ENCODE results near the gene ZNF350. TPM values are rescaled to one million over a fixed set of nuclear protein-coding genes. Genes with fewer than 3 reads are reported as not detected.

ZNF350 gene
- total RNA-seq, 6 donors from 2014 or later = 3.1 to 29.3 (median 11.4) TPM

- ATAC-seq (ENCODE audit: low FRiP score in 2 of 2) = no peak
- H3K36me3 ChIP-seq = peaks cover 22 to 85% (median 69%) of the 10 kb centered on the region in 4 donors
- peaks cover 42 to 86% (median 79%) of the 10 kb centered on the region in 4 donors for H3K9me3 ChIP-seq
- DNase-seq = peak in 1 of 2 donors; percentile 73
- no peak overlapping the region for H3K4me3 ChIP-seq
- no peaks in the 10 kb centered on the region for H3K27me3 ChIP-seq
- 96 to 97% methylated on average over 15 of the region's 15 CpGs for WGBS, 2 donors
- H3K4me1 ChIP-seq = peaks cover 3 to 7% (median 6%) of the 10 kb centered on the region in 4 donors
- no peak for TF ChIP-seq CTCF (IDR thresholded peaks at IDR 0.05)
- TF ChIP-seq POLR2AphosphoS5 (IDR thresholded peaks at IDR 0.05) = no peak
- no peak for TF ChIP-seq EP300 (IDR thresholded peaks at IDR 0.05)
- TF ChIP-seq POLR2A (IDR thresholded peaks at IDR 0.05) = no peak
- no peak overlapping the region for H3K27ac ChIP-seq
Measured at GRCh38 chr19:52022193-52022592, 35.6 kb upstream of the ZNF350 start.

DNA sequence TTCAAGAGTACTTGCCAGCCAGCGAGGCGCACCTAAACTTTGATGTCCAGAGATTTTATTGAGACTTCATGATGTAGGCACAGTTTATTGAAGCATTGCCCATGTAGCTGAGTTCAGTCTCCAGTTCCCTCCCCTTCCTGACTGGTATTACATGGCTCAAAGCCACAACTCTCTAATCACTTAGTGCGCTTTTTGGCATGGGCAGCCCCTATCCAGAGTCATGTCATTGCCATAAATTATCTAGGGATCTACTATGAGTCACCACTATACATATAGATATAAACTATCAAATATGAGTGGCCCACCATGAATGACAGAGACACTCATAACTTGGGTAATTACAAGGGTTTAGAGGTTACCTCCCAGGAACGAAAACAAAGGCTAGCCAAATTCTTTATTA, 33.9 kb upstream of the ZNF350 start:
- 91 to 98% methylated on average over 4 of the region's 4 CpGs for WGBS, 2 donors
- H3K4me1 ChIP-seq = no peaks in the 10 kb centered on the region
- no peak for TF ChIP-seq EP300 (IDR thresholded peaks at IDR 0.05)
- TF ChIP-seq POLR2A (IDR thresholded peaks at IDR 0.05) = no peak
- TF ChIP-seq POLR2AphosphoS5 (IDR thresholded peaks at IDR 0.05) = no peak
- no peak for TF ChIP-seq CTCF (IDR thresholded peaks at IDR 0.05)
- H3K36me3 ChIP-seq = peaks cover 34 to 99% (median 84%) of the 10 kb centered on the region in 4 donors
- peaks cover 53 to 98% (median 90%) of the 10 kb centered on the region in 4 donors for H3K9me3 ChIP-seq
- H3K27me3 ChIP-seq = no peaks in the 10 kb centered on the region
- H3K27ac ChIP-seq = no peak overlapping the region
- ATAC-seq (ENCODE audit: low FRiP score in 2 of 2) (no peak), DNase-seq (no peak)
- no peak overlapping the region for H3K4me3 ChIP-seq

DNA sequence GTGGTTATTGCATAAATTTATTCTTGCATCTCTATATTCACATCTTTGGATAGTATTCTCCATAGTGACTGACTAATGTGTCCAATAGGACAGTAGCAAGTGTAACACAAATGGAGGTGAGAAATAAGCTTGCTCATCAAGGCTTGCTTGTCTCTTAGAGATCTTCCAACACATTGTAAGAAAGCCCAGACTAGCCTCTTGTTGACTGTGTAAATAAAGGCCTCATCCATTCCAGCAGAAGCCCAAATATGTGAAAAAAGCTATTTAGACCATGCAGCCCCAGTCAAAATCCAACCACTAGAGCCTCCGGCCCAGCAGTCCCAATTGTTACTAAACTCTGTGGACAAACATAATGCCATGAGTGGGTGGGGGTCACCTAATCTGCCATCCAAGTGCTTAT, 24.0 kb upstream of the ZNF350 start:
- ATAC-seq (ENCODE audit: low FRiP score in 2 of 2) = no peak
- Histone ChIP-seq H3K27ac (no peak overlapping the region), H3K4me3 (no peak overlapping the region), H3K27me3 (no peaks in the 10 kb centered on the region), H3K36me3 (peaks cover 0 to 15% (median 5%) of the 10 kb centered on the region in 4 donors), H3K4me1 (peaks cover 0 to 14% (median 8%) of the 10 kb centered on the region in 4 donors), H3K9me3 (peaks cover 4 to 32% (median 23%) of the 10 kb centered on the region in 4 donors)
- TF ChIP-seq EP300 (IDR thresholded peaks at IDR 0.05) = no peak
- TF ChIP-seq POLR2AphosphoS5 (IDR thresholded peaks at IDR 0.05) = no peak
- no peak for TF ChIP-seq CTCF (IDR thresholded peaks at IDR 0.05)
- DNase-seq = no peak
- 94 to 100% methylated on average over 1 of the region's 1 CpG for WGBS, 2 donors

DNA sequence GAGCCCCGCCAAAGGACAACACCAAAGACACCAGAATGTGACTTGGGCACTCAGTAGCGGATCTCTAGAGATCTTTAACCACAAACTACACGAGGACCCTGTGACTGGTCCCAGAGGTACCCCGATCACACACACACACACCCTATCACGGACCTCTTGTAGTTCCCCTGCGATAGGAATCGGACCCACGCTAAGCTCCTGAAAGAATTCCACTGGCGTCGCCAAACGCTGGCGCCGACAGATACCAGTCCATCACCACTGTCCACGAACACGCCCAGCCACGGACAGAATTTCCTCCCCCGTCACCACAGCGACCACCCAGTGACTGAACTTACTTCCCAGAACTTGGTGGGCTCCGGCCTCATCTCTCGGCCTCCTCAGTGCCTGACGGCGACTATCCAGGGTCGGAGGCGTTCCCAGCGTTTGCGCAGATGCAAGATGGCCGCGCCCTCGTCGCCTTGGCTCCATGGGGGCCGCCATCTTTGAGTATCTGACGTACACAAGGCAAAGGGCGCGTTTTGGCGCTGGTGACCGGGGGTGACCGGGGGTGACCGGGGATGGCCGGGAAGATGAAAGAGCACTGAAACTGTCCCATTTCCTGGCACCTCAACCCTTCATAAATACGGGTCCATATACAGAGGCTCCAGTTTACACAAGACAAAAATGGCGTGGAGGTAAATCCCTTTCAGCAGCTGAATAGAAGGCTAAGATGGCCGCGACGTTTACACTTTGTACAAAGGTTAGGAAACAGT, 21.3 kb upstream of the ZNF350 start, which contains the start of gene ZNF615:
Gene ZNF615, minus strand, starts transcription at position 406 of the 752 bp plus-strand sequence. CDS start 4,500 bp downstream, outside the sequence.
- H3K27me3 ChIP-seq = no peaks in the 10 kb centered on the region
- peaks cover 0 to 14% (median 8%) of the 10 kb centered on the region in 4 donors for H3K4me1 ChIP-seq
- H3K4me3 ChIP-seq = peak within 1 kb of the TSS; percentile 35 to 90 (median 77)
- peaks cover 0 to 33% (median 24%) of the 10 kb centered on the region in 4 donors for H3K9me3 ChIP-seq
- ATAC-seq (ENCODE audit: low FRiP score in 2 of 2) (peak; percentile 98 to 100), DNase-seq (peak; percentile 93 to 95)
- H3K27ac ChIP-seq = peak within 1 kb of the TSS; percentile 82 to 89 (median 85)
- WGBS, 2 donors = 0% methylated on average over 25 to 43 of the region's 44 CpGs
- H3K36me3 ChIP-seq = peaks cover 0 to 20% (median 7%) of the 10 kb centered on the region in 4 donors
- TF ChIP-seq CTCF (IDR thresholded peaks at IDR 0.05) (no peak), POLR2A (IDR thresholded peaks at IDR 0.05) (peak in 3 of 4 donors; percentile 36 to 64 (median 53)), POLR2AphosphoS5 (IDR thresholded peaks at IDR 0.05) (peak; percentile 67 to 89), EP300 (IDR thresholded peaks at IDR 0.05) (peak in 1 of 4 donors; percentile 33)

Data from upper lobe of left lung (tissue), 6 donors.